Spleen (tissue), 13 donors: ENCODE data around the gene IFNL1. TPM values are rescaled to one million over a fixed set of nuclear protein-coding genes. Genes with fewer than 3 reads are reported as not detected.

ENCODE experiments used
- DNase-seq: peaks from one replicate; pipeline ENCODE4 v3.0.0-alpha.2; 2020
- H3K27ac ChIP-seq, 8 donors: fragments of 200-600 bp; sonication (generic) in 7 of 8; 1 replicate in 4 of 8; 2 replicates in 4 of 8; pipeline versions ENCODE4 v1.5.0 to v1.8.0; 2016 to 2021; ENCODE audit warnings: inconsistent platforms in 4 of 8, mild to moderate bottlenecking in 4 of 8, moderate library complexity in 1 of 8
- H3K27me3 ChIP-seq, 7 donors: fragments of 200-600 bp; sonication (generic) in 6 of 7; replicated peaks in 1 of 7; 1 replicate in 4 of 7; 2 replicates in 3 of 7; pipeline versions ENCODE4 v1.5.0 to v1.8.0; 2016 to 2021; ENCODE audit warnings: inconsistent platforms in 3 of 7, mild to moderate bottlenecking in 1 of 7
- H3K36me3 ChIP-seq, 6 donors: fragments of 200-600 bp; sonication (generic) in 5 of 6; 1 replicate in 4 of 6; 2 replicates in 2 of 6; pipeline versions ENCODE4 v1.5.0 to v1.8.0; 2016 to 2021; ENCODE audit warnings: inconsistent platforms in 2 of 6
- H3K4me1 ChIP-seq, 6 donors: fragments of 200-600 bp; sonication (generic) in 5 of 6; 1 replicate in 3 of 6; 2 replicates in 3 of 6; pipeline versions ENCODE4 v1.5.0 to v1.8.0; 2016 to 2021; ENCODE audit warnings: inconsistent platforms in 3 of 6
- H3K4me3 ChIP-seq, 8 donors: fragments of 200-600 bp; sonication (generic) in 7 of 8; 1 replicate in 4 of 8; 2 replicates in 4 of 8; pipeline versions ENCODE4 v1.5.0 to v1.8.0; 2016 to 2021; ENCODE audit warnings: inconsistent platforms in 4 of 8, mild to moderate bottlenecking in 4 of 8, moderate library complexity in 2 of 8
- H3K9me3 ChIP-seq, 8 donors: fragments of 200-600 bp; sonication (generic) in 7 of 8; 1 replicate in 4 of 8; 2 replicates in 4 of 8; pipeline versions ENCODE4 v1.5.0 to v1.8.0; 2016 to 2021; ENCODE audit warnings: inconsistent platforms in 4 of 8
- CTCF ChIP-seq, 11 experiments: fragments of 200-600 bp in 7 of 11; fragments of 450-650 bp in 4 of 11; sonication (generic) in 4 of 11; IDR thresholded peaks in 8 of 11; conservative IDR thresholded peaks in 3 of 11; 1 replicate in 7 of 11; 2 replicates in 4 of 11; pipeline versions ENCODE4 v1.4.0 to v1.8.0; 2016 to 2021; ENCODE audit warnings: antibody characterized with exemption in 11 of 11, inconsistent platforms in 4 of 11, mild to moderate bottlenecking in 1 of 11
- POLR2A ChIP-seq, 3 donors: fragments of 450-650 bp; IDR thresholded peaks; one replicate each; pipeline ENCODE4 v1.5.1; 2017; ENCODE audit warnings: antibody characterized with exemption in 3 of 3, mild to moderate bottlenecking in 1 of 3
- POLR2AphosphoS5 ChIP-seq, 3 donors: sonication (generic); formaldehyde crosslinking; IDR thresholded peaks; one replicate each; pipeline ENCODE4 v1.5.1; 2017; ENCODE audit warnings: antibody characterized with exemption in 3 of 3
- WGBS, 5 donors: extraction: QIAGEN DNeasy Blood & Tissue Kit in 3 of 5; methylation state at CpG; one replicate each; pipeline versions ENCODE4 v1.1.5 to v1.1.7; 2013 to 2018; 5-methylcytosine and 5-hydroxymethylcytosine counted together
- intact Hi-C: fragments of 100-400 bp; cut with DNase I; formaldehyde crosslinking; loops from one replicate; pipeline ENCODE4 v1.15.0; 2023; ENCODE audit warnings: low total_unique reads
- long read RNA-seq, 2 donors: transcript quantifications; one replicate each; lab custom pipeline, GENCODE V29; 2026
- polyA plus RNA-seq, 3 donors: library from polyadenylated mRNA; stranded (reverse); fragments of 200-250 nt; gene quantifications; one replicate each; pipeline ENCODE4 v1.2.1, GENCODE V29; 2013
- total RNA-seq, 7 donors: library from RNA; depleted of rRNA in 3 of 7; stranded (reverse); fragments of >200 nt in 3 of 7; fragmentation: NEBNext Ultra II Directional in 4 of 7; extraction: Animal tissue kit (Norgen Biotek cat#: 25700) in 4 of 7; gene quantifications; one replicate each; pipeline versions ENCODE4 v1.1.0 to v1.2.1, GENCODE V29; 2016 to 2021
- donor health status: healthy with polysubstance abuse.
- donor health status: DM: no; HTN: no; CAD: no; lungs with moderate emphysema.
- donor health status: DM: no; HTN: no; CAD: no.
- donor health status: Bipolar disorder and iron deficiency.
- donor health status: healthy.
- donor health status: DM: no; HTN: no; CAD: no.
- donor health status: DM: yes; HTN: yes; CAD: no.

The IFNL1 gene
- total RNA-seq (not detected), polyA plus RNA-seq (not detected)
- long read RNA-seq, donor 1: 0 reads
- long read RNA-seq, donor 2: 0 reads

- H3K4me3 ChIP-seq: no peak within 1 kb of the TSS
- intact Hi-C loops: no loop called here
- H3K4me1 ChIP-seq: peaks cover 0 to 13% (median 3%) of the 10 kb centered on the region in 6 donors
- peak; percentile 42 for DNase-seq
- H3K36me3 ChIP-seq: no peaks in the 10 kb centered on the region
- no peak within 1 kb of the TSS for H3K27ac ChIP-seq
- TF ChIP-seq POLR2AphosphoS5 (IDR thresholded peaks at IDR 0.05) (no peak), CTCF (IDR thresholded peaks at IDR 0.05 in 8 of 11, conservative IDR thresholded peaks at IDR 0.05 in 3 of 11) (no peak), POLR2A (IDR thresholded peaks at IDR 0.05) (no peak)
- WGBS, 5 donors: 85 to 89% (median 88%) methylated on average over 9 to 11 of the region's 11 CpGs
- no peaks in the 10 kb centered on the region for H3K9me3 ChIP-seq
- H3K27me3 ChIP-seq: peaks cover 0 to 25% (median 3%) of the 10 kb centered on the region in 7 donors
Observed at GRCh38 chr19:39296055-39296645, at the start of gene IFNL1. IFNL1 (plus strand) TSS chr19:39296407; CDS start chr19:39296422, 15 bp downstream.

DNA sequence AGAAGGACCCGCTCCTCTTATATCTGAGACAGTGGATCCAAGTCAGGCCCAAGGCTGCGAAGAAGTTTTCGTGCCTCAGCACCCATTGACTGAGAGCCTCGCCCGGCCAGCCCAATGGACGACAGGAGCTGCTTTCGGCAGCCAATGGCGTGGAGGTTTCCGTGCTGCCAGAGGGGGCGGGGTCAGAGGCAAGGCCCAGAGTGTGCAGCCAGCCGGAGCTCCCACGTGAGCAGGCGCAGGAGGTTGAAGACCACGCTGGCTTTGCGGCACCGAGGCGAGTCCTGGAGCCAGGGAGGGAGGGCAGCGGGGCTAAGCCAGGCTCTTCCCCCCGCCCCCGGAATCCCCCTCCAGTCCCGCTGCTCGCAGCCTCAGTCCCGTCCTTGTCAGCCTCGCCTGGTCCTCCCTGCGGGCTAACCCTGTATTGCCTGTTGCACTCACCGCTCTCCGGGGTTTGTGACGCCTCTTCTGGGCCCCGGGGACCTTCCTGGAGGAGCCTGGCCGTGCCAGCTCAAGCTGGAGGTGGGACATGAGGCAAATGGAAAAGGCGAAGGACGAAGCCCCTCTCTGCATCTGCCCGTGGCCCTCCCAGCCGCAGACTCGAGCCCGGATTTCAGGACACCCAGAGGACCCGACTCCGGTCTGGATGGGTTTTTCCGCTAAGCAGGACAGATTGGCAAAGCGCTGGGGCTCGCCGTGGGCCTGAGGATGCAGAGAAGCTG lies 49.1 kb upstream of the IFNL1 start:
- intact Hi-C loops: no loop called here
- H3K4me1 ChIP-seq: peaks cover 0 to 16% (median 9%) of the 10 kb centered on the region in 6 donors
- peak overlapping the region in 3 of 8 donors; percentile 7 to 39 (median 11) for H3K4me3 ChIP-seq
- TF ChIP-seq POLR2AphosphoS5 (IDR thresholded peaks at IDR 0.05): no peak
- no peak for TF ChIP-seq POLR2A (IDR thresholded peaks at IDR 0.05)
- TF ChIP-seq CTCF (IDR thresholded peaks at IDR 0.05 in 8 of 11, conservative IDR thresholded peaks at IDR 0.05 in 3 of 11): no peak
- no peaks in the 10 kb centered on the region for H3K36me3 ChIP-seq
- no peaks in the 10 kb centered on the region for H3K9me3 ChIP-seq
- DNase-seq: peak; percentile 75
- H3K27ac ChIP-seq: no peak overlapping the region
- WGBS, 5 donors: 26 to 42% (median 32%) methylated on average over 10 to 42 of the region's 42 CpGs
- peaks cover 0 to 51% (median 23%) of the 10 kb centered on the region in 7 donors for H3K27me3 ChIP-seq

- intact Hi-C loops: no loop called here
- H3K4me3 ChIP-seq: peak overlapping the region in 3 of 8 donors; percentile 7 to 39 (median 11)
- DNase-seq: no peak
Observed at GRCh38 chr19:39247701-39248664, 48.2 kb upstream of the IFNL1 start.

More at GRCh38 chr19:39247701-39248664, 48.2 kb upstream of the IFNL1 start:
- 31 to 42% (median 37%) methylated on average over 46 to 92 of the region's 92 CpGs for WGBS, 5 donors
- no peak overlapping the region for H3K27ac ChIP-seq
- H3K27me3 ChIP-seq: peaks cover 0 to 51% (median 23%) of the 10 kb centered on the region in 7 donors
- H3K9me3 ChIP-seq: no peaks in the 10 kb centered on the region
- TF ChIP-seq CTCF (IDR thresholded peaks at IDR 0.05 in 8 of 11, conservative IDR thresholded peaks at IDR 0.05 in 3 of 11) (no peak), POLR2AphosphoS5 (IDR thresholded peaks at IDR 0.05) (no peak), POLR2A (IDR thresholded peaks at IDR 0.05) (no peak)
- H3K36me3 ChIP-seq: no peaks in the 10 kb centered on the region
- H3K4me1 ChIP-seq: peaks cover 0 to 16% (median 9%) of the 10 kb centered on the region in 6 donors
